T-cell (primary cell): ENCODE measurements around the gene CTSK. TPM values are rescaled to one million over a fixed set of nuclear protein-coding genes. Genes with fewer than 3 reads are reported as not detected.
"Not testable (repeated sequence)": the region's sequence is repeated elsewhere in the genome, so short reads cannot be mapped to it uniquely, and the experiment has no call there.

ENCODE experiments used
- ATAC-seq, 4 experiments: fragments of 200-7000 bp in 3 of 4; fragments of 150-1000 bp in 1 of 4; cut with Tn5 transposase; replicated peaks in 1 of 4; 1 replicate in 3 of 4; 2 replicates in 1 of 4; pipeline ENCODE4 v1.10.0; 2021; ENCODE audit warnings: moderate library complexity in 3 of 4, mild to moderate bottlenecking in 2 of 4, moderate number of reproducible peaks in 1 of 4
- CTCF ChIA-PET, 2 donors: fragments of 300-600 bp; sonication (Branson Sonifier 250); formaldehyde crosslinking; loops; one replicate each; lab custom pipeline; 2022; ENCODE audit warnings: antibody characterized with exemption in 2 of 2; lab: Charles Lee
- POLR2A ChIA-PET, 2 donors: fragments of 300-600 bp; sonication (Branson Sonifier 250); formaldehyde crosslinking; loops; one replicate each; lab custom pipeline; 2022; ENCODE audit warnings: antibody characterized with exemption in 2 of 2; lab: Charles Lee
- DNase-seq, 35 experiments: peaks; one replicate each; pipeline versions ENCODE4 v3.0.0 to v3.0.0-alpha.2; 2013 to 2023
- H3K27ac ChIP-seq: one replicate; pipeline ENCODE4 v1.5.1; 2013; ENCODE audit warnings: low read length
- H3K27me3 ChIP-seq, 2 experiments: replicated peaks in 1 of 2; 1 replicate in 1 of 2; 2 replicates in 1 of 2; pipeline versions ENCODE4 v1.6.1 to v1.7.0; 2013; ENCODE audit warnings: low read length in 1 of 2, mixed read lengths in 1 of 2; ENCODE audit not compliant: control insufficient read depth in 2 of 2, insufficient read depth in 2 of 2; ENCODE audit errors: extremely low read depth in 1 of 2
- H3K36me3 ChIP-seq, 2 donors: 1 replicate in 1 of 2; 2 replicates in 1 of 2; pipeline versions ENCODE4 v1.6.1 to v1.7.0; 2013; ENCODE audit warnings: low read length in 1 of 2; ENCODE audit not compliant: control insufficient read depth in 2 of 2, insufficient read depth in 1 of 2; ENCODE audit errors: extremely low read depth in 1 of 2
- H3K4me1 ChIP-seq, 2 experiments: 1 replicate in 1 of 2; 2 replicates in 1 of 2; pipeline versions ENCODE4 v1.6.1 to v1.7.0; 2013; ENCODE audit warnings: low read length in 2 of 2, mixed read lengths in 1 of 2; ENCODE audit not compliant: insufficient read depth in 2 of 2, control insufficient read depth in 1 of 2; ENCODE audit errors: extremely low read depth in 1 of 2
- H3K4me3 ChIP-seq, 2 donors: 1 replicate in 1 of 2; 2 replicates in 1 of 2; pipeline versions ENCODE4 v1.5.1 to v1.7.0; 2013; ENCODE audit warnings: mild to moderate bottlenecking in 2 of 2, low read length in 1 of 2, moderate library complexity in 1 of 2; ENCODE audit not compliant: control insufficient read depth in 1 of 2; ENCODE audit errors: extremely low read depth in 1 of 2
- H3K9me3 ChIP-seq: 2 replicates; pipeline ENCODE4 v1.7.0; 2013
- H3K27ac Mint-ChIP-seq, 2 donors: one replicate each; pipeline ENCODE4 v1.8.0; 2020 to 2021; ENCODE audit warnings: mild to moderate bottlenecking in 2 of 2, mixed read lengths in 2 of 2
- H3K27me3 Mint-ChIP-seq, 2 donors: one replicate each; pipeline ENCODE4 v1.8.0; 2021 to 2022; ENCODE audit warnings: mixed read lengths in 2 of 2
- H3K36me3 Mint-ChIP-seq: one replicate; pipeline ENCODE4 v1.8.0; 2021; ENCODE audit warnings: mixed read lengths
- H3K4me1 Mint-ChIP-seq, 3 donors: one replicate each; pipeline ENCODE4 v1.8.0; 2020 to 2022; ENCODE audit warnings: mixed read lengths in 3 of 3, mild to moderate bottlenecking in 1 of 3
- H3K4me3 Mint-ChIP-seq, 3 donors: one replicate each; pipeline ENCODE4 v1.8.0; 2020 to 2022; ENCODE audit warnings: mild to moderate bottlenecking in 3 of 3, mixed read lengths in 3 of 3, moderate library complexity in 3 of 3
- H3K9me3 Mint-ChIP-seq, 3 donors: one replicate each; pipeline ENCODE4 v1.8.0; 2020 to 2022; ENCODE audit warnings: mixed read lengths in 3 of 3
- WGBS: methylation state at CpG from one replicate; pipeline ENCODE4 v1.1.5; 2013; ENCODE audit warnings: missing lambda C conversion rate; ENCODE audit not compliant: insufficient coverage; 5-methylcytosine and 5-hydroxymethylcytosine counted together
- total RNA-seq, 35 experiments: library from RNA in 6 of 35; stranded (reverse) in 6 of 35; fragments of 120-200 nt in 1 of 35; gene quantifications; one replicate each; pipeline versions ENCODE4 v1.2.1 to v1.2.4 and lab custom pipeline; 2013 to 2026

The CTSK gene
- total RNA-seq, 5 donors from 2014 or later (not counting 1 experiment from before 2014, with no cell fraction given): 6.1 to 14.1 (median 7.3) TPM

DNA sequence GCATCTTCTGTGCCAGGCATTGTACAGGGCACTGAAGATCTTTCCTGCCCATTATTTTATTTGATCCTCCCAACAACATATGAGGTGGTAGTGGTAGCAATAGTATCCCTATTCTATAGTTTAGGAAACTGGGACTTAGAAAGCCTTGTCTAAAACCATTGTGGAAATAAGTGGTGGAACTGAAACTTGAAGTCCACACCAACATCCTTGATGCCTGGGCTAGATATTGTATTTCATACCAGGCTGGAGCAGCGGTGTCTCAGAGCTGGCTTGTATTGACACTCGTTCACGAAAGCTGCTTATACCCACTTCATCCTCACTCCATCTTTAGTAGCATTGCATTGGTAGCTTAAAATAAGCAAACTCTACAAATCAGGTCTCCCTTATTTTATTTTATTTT, 32.8 kb downstream of the CTSK start:
- ChIA-PET CTCF (interaction anchor here in 1 of 2 donors (0.6 kb wide), 1 partner anchor 16 kb away, joined by 13 read pairs; no protein-coding TSS in a partner anchor), POLR2A (no interaction called here)
- H3K9me3 Mint-ChIP-seq: no peaks in the 10 kb centered on the region
- no peaks in the 10 kb centered on the region for H3K9me3 ChIP-seq
- H3K27ac Mint-ChIP-seq: no peak overlapping the region
- no peaks in the 10 kb centered on the region for H3K27me3 Mint-ChIP-seq
- no peaks in the 10 kb centered on the region for H3K36me3 Mint-ChIP-seq
- H3K4me1 Mint-ChIP-seq: peaks cover 21 to 26% (median 24%) of the 10 kb centered on the region in 3 donors
- H3K4me3 Mint-ChIP-seq: no peak overlapping the region
- H3K4me3 ChIP-seq: no peak overlapping the region
- peaks cover 0 to 4% of the 10 kb centered on the region in 2 experiments for H3K27me3 ChIP-seq
- H3K36me3 ChIP-seq: no peaks in the 10 kb centered on the region
- WGBS: 96% methylated on average over 3 of the region's 3 CpGs
- peaks cover 9% of the 10 kb centered on the region in 2 experiments for H3K4me1 ChIP-seq
- ATAC-seq (no peak), DNase-seq (no peak)
- H3K27ac ChIP-seq: no peak overlapping the region

DNA sequence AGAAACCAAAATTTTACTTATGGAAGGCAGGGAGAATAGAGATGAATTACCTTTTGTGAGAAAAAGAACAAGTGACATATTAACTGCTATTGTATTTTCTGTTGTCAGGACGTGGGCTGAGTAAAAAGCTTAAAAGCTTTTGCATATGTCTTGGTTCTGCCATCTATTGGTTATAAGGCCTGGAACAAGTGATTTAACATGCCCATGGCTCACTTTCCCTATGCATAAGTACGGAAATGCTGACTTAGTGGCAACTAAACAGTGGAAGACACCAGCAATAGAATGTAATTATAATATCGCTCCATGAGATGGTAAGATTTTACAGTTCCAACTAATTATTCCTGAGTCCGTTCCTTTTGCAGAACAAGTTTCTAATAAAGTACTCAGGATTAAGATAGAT, 35.7 kb downstream of the CTSK start:
- DNase-seq (no peak), ATAC-seq (no peak)
- H3K4me3 Mint-ChIP-seq: no peak overlapping the region
- H3K9me3 Mint-ChIP-seq: no peaks in the 10 kb centered on the region
- H3K36me3 Mint-ChIP-seq: no peaks in the 10 kb centered on the region
- Histone ChIP-seq H3K27me3 (peaks cover 0 to 4% of the 10 kb centered on the region in 2 experiments), H3K4me1 (peaks cover 9% of the 10 kb centered on the region in 2 experiments), H3K9me3 (no peaks in the 10 kb centered on the region), H3K4me3 (no peak overlapping the region), H3K27ac (no peak overlapping the region), H3K36me3 (no peaks in the 10 kb centered on the region)
- H3K4me1 Mint-ChIP-seq: peaks cover 17 to 21% (median 19%) of the 10 kb centered on the region in 3 donors
- 67% methylated on average over 1 of the region's 4 CpGs for WGBS
- ChIA-PET CTCF (no interaction called here), POLR2A (no interaction called here)
- H3K27me3 Mint-ChIP-seq: no peaks in the 10 kb centered on the region
- H3K27ac Mint-ChIP-seq: no peak overlapping the region

DNA sequence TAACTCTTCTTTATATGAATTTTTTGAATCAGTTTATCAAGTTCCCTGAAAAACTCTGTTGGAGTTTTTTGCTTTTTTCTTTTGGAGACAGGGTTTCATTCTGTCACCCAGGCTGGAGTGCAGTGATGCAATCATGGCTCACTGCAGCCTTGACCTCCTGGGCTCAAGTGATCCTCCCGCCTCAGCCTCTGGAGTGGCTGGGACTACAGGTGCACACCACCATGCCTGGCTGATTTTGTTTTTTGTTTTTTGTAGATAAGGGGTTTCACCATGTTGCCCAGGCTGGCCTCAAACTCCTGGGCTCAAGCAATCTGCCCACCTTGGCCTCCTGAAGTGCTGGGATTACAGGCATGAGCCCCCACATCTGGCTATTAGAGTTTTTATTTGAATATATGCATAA, 40.4 kb downstream of the CTSK start:
- H3K27ac ChIP-seq, H3K36me3 ChIP-seq, H3K36me3 Mint-ChIP-seq, H3K9me3 Mint-ChIP-seq, H3K4me3 ChIP-seq, H3K4me3 Mint-ChIP-seq, ATAC-seq, H3K9me3 ChIP-seq, H3K27me3 Mint-ChIP-seq, POLR2A ChIA-PET, H3K27me3 ChIP-seq, DNase-seq: not testable (repeated sequence)
- peaks cover 19 to 23% of the 10 kb centered on the region in 2 experiments for H3K4me1 ChIP-seq
- Mint-ChIP-seq H3K27ac (peak overlapping the region in 1 of 2 donors; percentile 98), H3K4me1 (peaks cover 46 to 48% (median 48%) of the 10 kb centered on the region in 3 donors)
- CTCF ChIA-PET: interaction anchor here in 1 of 2 donors (0.9 kb wide), 1 partner anchor 109 kb away, joined by 3 read pairs; the partner anchor contains the start of gene ARNT
- 67% methylated on average over 1 of the region's 1 CpG for WGBS

DNA sequence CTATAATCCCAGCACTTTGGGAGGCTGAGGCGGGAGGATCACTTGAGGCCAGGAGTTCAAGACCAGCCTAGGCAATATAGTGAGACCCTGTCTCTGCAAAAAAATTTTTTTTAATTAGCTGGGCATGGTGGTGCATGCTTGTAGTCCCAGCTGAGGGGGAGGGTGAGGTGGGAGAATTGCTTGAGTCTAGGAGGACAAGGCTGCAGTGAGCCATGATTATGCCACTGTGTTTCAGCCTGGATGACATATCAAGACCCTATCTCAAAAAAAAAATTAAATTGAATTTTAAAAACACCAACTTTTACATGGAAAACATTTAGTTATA, 42.1 kb downstream of the CTSK start:
- not testable (repeated sequence) for H3K9me3 ChIP-seq, H3K27me3 ChIP-seq, H3K27me3 Mint-ChIP-seq, H3K9me3 Mint-ChIP-seq, H3K36me3 ChIP-seq
- H3K4me3 ChIP-seq: peak overlapping the region; percentile 51 to 62
- Mint-ChIP-seq H3K36me3 (peaks cover 18% of the 10 kb centered on the region), H3K27ac (peak overlapping the region; percentile 94 to 98), H3K4me1 (peaks cover 46 to 53% (median 50%) of the 10 kb centered on the region in 3 donors), H3K4me3 (peak overlapping the region; percentile 93 to 97 (median 96))
- H3K27ac ChIP-seq: peak overlapping the region; percentile 57
- 60% methylated on average over 1 of the region's 1 CpG for WGBS
- DNase-seq: peak in 1 of 35 experiments; percentile 14
- CTCF ChIA-PET: interaction anchor here in 1 of 2 donors (1.8 kb wide), 1 partner anchor 69 kb away, joined by 6 read pairs; the partner anchor contains the start of gene GOLPH3L
- POLR2A ChIA-PET: interaction anchor here in 1 of 2 donors (0.6 kb wide), 2 partner anchors 91 to 186 kb away, joined by 3 to 4 read pairs; partner anchors contain the start of gene MCL1
- H3K4me1 ChIP-seq: peaks cover 14 to 19% of the 10 kb centered on the region in 2 experiments
- ATAC-seq: peak in 1 of 4 experiments; percentile 27

DNA sequence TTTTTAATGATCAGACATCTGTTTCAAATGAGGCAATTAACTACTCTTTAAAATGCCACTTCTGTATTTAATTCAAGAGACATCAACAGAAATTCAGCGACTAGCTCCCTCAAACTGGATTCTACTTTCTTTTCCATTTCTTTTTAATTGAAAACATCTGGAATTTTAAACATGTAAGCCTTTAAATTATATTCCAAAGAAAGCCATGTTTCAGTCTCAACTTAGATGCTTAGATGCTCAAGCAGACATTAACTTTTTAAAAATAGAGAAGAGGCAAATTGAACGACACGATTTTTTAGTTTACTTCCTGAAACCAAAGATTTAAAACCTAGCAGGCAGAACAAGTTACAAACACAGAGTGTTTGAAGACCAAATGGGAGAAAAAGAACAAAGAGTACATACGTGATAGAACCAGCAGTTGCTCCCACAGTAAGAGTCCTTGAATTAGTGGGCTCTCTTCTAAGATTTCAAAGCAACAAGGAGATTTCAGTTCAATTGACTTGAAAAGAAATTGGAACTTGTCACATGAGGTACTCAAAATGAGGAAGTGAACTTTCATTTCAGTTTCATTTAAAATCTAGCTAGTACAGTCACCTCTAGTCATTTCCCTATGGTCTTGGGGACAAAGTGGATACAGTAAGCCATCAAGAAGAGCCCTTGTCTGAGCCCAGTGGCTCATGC, 42.6 kb downstream of the CTSK start, which contains the start of gene CTSS:
TSS of gene CTSS (minus strand) at position 483 of the 681 bp plus-strand sequence. CDS start 1,015 bp downstream, outside the sequence.
- Histone ChIP-seq H3K9me3 (no peaks in the 10 kb centered on the region), H3K4me3 (peak within 1 kb of the TSS; percentile 51 to 62), H3K27me3 (no peaks in the 10 kb centered on the region), H3K4me1 (peaks cover 10 to 15% of the 10 kb centered on the region in 2 experiments), H3K27ac (peak within 1 kb of the TSS; percentile 57), H3K36me3 (peaks cover 0 to 4% of the 10 kb centered on the region in 2 donors)
- ATAC-seq: peak; percentile 71 to 83 (median 75)
- DNase-seq: peak in 2 of 35 experiments; percentile 8 to 58
- peaks cover 22% of the 10 kb centered on the region for H3K36me3 Mint-ChIP-seq
- peaks cover 44 to 52% (median 49%) of the 10 kb centered on the region in 3 donors for H3K4me1 Mint-ChIP-seq
- peaks cover 0 to under 1% (median 0%) of the 10 kb centered on the region in 3 donors for H3K9me3 Mint-ChIP-seq
- WGBS: 0% methylated on average over 2 of the region's 4 CpGs
- CTCF ChIA-PET: interaction anchor here in 1 of 2 donors (0.6 to 1.8 kb wide), 2 partner anchors 21 to 68 kb away, joined by 3 to 6 read pairs; partner anchors contain the start of gene GOLPH3L
- POLR2A ChIA-PET: interaction anchor here (0.6 to 0.8 kb wide), 5 partner anchors 9 to 632 kb away, joined by 3 to 12 read pairs (median 3); partner anchors contain the start of genes GOLPH3L (in 1 of the 2) and MCL1 (in 1 of the 2)
- H3K27ac Mint-ChIP-seq: peak within 1 kb of the TSS; percentile 94 to 98
- no peaks in the 10 kb centered on the region for H3K27me3 Mint-ChIP-seq
- peak within 1 kb of the TSS; percentile 93 to 97 (median 96) for H3K4me3 Mint-ChIP-seq

DNA sequence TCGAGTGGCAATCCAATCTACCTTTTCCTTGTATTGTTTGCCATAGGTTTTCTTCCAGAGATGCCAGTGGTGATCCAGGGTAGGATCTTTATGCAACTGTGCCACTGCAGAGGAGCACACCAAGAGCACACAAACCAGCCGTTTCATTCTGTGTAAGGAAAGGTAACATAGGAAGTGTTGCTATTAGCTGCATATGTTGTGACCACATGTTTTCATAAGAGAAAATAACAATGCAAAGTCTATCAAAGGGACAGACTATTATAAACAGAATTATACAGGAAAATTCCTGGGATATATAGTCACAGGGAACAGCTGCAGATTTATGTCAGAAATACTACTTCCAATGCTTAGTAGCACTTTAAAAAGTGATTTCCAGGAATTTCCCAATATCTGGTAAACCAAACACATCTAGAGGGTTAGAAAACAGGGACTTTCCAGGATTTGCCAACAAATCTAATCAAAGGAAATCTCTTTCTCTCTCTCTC, 43.4 kb downstream of the CTSK start:
- peak in 1 of 35 experiments; percentile 64 for DNase-seq
- Mint-ChIP-seq H3K4me1 (peaks cover 49 to 58% (median 55%) of the 10 kb centered on the region in 3 donors), H3K36me3 (peaks cover 29% of the 10 kb centered on the region), H3K9me3 (peaks cover 0 to 4% (median 0%) of the 10 kb centered on the region in 3 donors), H3K4me3 (peak overlapping the region; percentile 93 to 97 (median 96)), H3K27ac (peak overlapping the region; percentile 94 to 98), H3K27me3 (no peaks in the 10 kb centered on the region)
- Histone ChIP-seq H3K4me1 (peaks cover 10 to 15% of the 10 kb centered on the region in 2 experiments), H3K27ac (peak overlapping the region; percentile 57), H3K27me3 (no peaks in the 10 kb centered on the region), H3K9me3 (no peaks in the 10 kb centered on the region), H3K4me3 (peak overlapping the region; percentile 51 to 62), H3K36me3 (peaks cover 0 to 5% of the 10 kb centered on the region in 2 donors)
- no CpG with 5 or more reads among the region's 2 CpGs for WGBS
- peak in 2 of 4 experiments; percentile 34 to 64 for ATAC-seq
- POLR2A ChIA-PET: interaction anchor here in 1 of 2 donors (0.6 to 0.8 kb wide), 3 partner anchors 25 to 633 kb away, joined by 3 to 7 read pairs (median 6); partner anchors contain the start of gene GOLPH3L
- CTCF ChIA-PET: interaction anchor here in 1 of 2 donors (1.8 kb wide), 1 partner anchor 68 kb away, joined by 6 read pairs; the partner anchor contains the start of gene GOLPH3L
